HCT116 (cell line): Measurements from ENCODE around the gene MPZL2. TPM values are rescaled to one million over a fixed set of nuclear protein-coding genes. Genes with fewer than 3 reads are reported as not detected.
A peak's percentile ranks its signal among the peaks of the same experiment; 100 is the strongest.

Experiments used
- ATAC-seq: fragments of 200-7000 bp; cut with Tn5 transposase; 2 replicates; pipeline ENCODE4 v1.9.1; 2020; ENCODE audit warnings: mild to moderate bottlenecking, moderate library complexity
- BruUV-seq: library from RNA; stranded (reverse); fragments of 400-500 nt; replicated peaks from 2 replicates; lab custom pipeline; 2021; lab: Mats Ljungman, UMichigan
- CTCF ChIA-PET: fragments of 300-600 bp; sonication (Branson Sonifier 250); formaldehyde crosslinking; loops from one replicate; lab custom pipeline; 2021; ENCODE audit warnings: antibody characterized with exemption; lab: Charles Lee
- POLR2A ChIA-PET: fragments of 300-600, 350-600 bp; sonication (Branson Sonifier 250); formaldehyde crosslinking; loops from one replicate; lab custom pipeline; 2021; ENCODE audit warnings: antibody characterized with exemption; lab: Charles Lee
- RAD21 ChIA-PET, 2 experiments: fragments of 300-600 bp; sonication (Branson Sonifier 250); formaldehyde crosslinking; loops; one replicate each; lab custom pipeline; 2023; ENCODE audit warnings: low total read pairs in 2 of 2; ENCODE audit not compliant: uncharacterized antibody in 2 of 2, unreplicated experiment in 2 of 2, low non-redundant PET in 1 of 2; lab: Charles Lee
- DNase-seq: peaks from one replicate; pipeline ENCODE4 v3.0.0-alpha.2; 2010; ENCODE audit warnings: low read depth, low spot score
- H2AFZ ChIP-seq: fragments of 200-600 bp; shearing (Covaris generic), sonication (generic); 2 replicates; pipeline ENCODE4 v1.6.1; 2017; ENCODE audit warnings: low read depth, mixed run types, mixed read lengths, antibody characterized with exemption, low read length; ENCODE audit not compliant: poor library complexity, severe bottlenecking
- H3K27ac ChIP-seq: 2 replicates; pipeline ENCODE4 v1.5.1; 2012; ENCODE audit warnings: low read depth, low read length
- H3K27me3 ChIP-seq: fragments of 200-600 bp; sonication (generic); 2 replicates; pipeline ENCODE4 v1.6.1; 2016; ENCODE audit warnings: mixed run types, low read length, mixed read lengths; ENCODE audit not compliant: insufficient read depth
- H3K36me3 ChIP-seq, 2 experiments: fragments of 200-500 bp in 1 of 2; fragments of 200-600 bp in 1 of 2; sonication (Bioruptor generic) in 1 of 2; sonication (generic) in 1 of 2; 2 replicates each; pipeline versions ENCODE4 v1.5.1 to v1.6.1; 2014 to 2016; ENCODE audit warnings: low read length in 2 of 2, inconsistent platforms in 1 of 2, mixed read lengths in 1 of 2, mixed run types in 1 of 2; ENCODE audit not compliant: insufficient read depth in 2 of 2, control insufficient read depth in 1 of 2
- H3K4me1 ChIP-seq, 2 experiments: fragments of 200-600 bp in 1 of 2; sonication (generic) in 1 of 2; 2 replicates each; pipeline versions ENCODE4 v1.5.1 to v1.6.1; 2012 to 2017; ENCODE audit warnings: low read length in 2 of 2, inconsistent platforms in 1 of 2, mild to moderate bottlenecking in 1 of 2, mixed read lengths in 1 of 2, mixed run types in 1 of 2, moderate library complexity in 1 of 2; ENCODE audit not compliant: insufficient read depth in 2 of 2, control insufficient read depth in 1 of 2
- H3K4me2 ChIP-seq: fragments of 200-600 bp; sonication (generic); 2 replicates; pipeline ENCODE4 v1.6.1; 2017; ENCODE audit warnings: mixed run types, low read length, mixed read lengths
- H3K4me3 ChIP-seq, 2 experiments: fragments of 200-600 bp in 1 of 2; sonication (generic) in 1 of 2; replicated peaks in 1 of 2; 2 replicates each; pipeline ENCODE4 v1.5.1; 2011 to 2016; ENCODE audit warnings: low read length in 2 of 2, control low read depth in 1 of 2, low read depth in 1 of 2, mild to moderate bottlenecking in 1 of 2, mixed read lengths in 1 of 2, mixed run types in 1 of 2
- H3K79me2 ChIP-seq: fragments of 200-600 bp; sonication (generic); 2 replicates; pipeline ENCODE4 v1.6.1; 2017; ENCODE audit warnings: mild to moderate bottlenecking, mixed run types, low read length, moderate library complexity, mixed read lengths; ENCODE audit not compliant: insufficient read depth
- H3K9ac ChIP-seq: fragments of 200-600 bp; sonication (generic); 2 replicates; pipeline ENCODE4 v1.6.1; 2016; ENCODE audit warnings: low read length, mixed read lengths
- H3K9me2 ChIP-seq: fragments of 200-600 bp; sonication (generic), shearing (Covaris generic); 2 replicates; pipeline ENCODE4 v1.6.1; 2017; ENCODE audit warnings: mixed run types, mild to moderate bottlenecking, moderate library complexity; ENCODE audit not compliant: insufficient read depth
- H3K9me3 ChIP-seq, 2 experiments: fragments of 200-500 bp in 1 of 2; fragments of 200-600 bp in 1 of 2; sonication (Bioruptor generic) in 1 of 2; sonication (generic) in 1 of 2; 2 replicates each; pipeline ENCODE4 v1.6.1; 2014 to 2017; ENCODE audit warnings: low read length in 2 of 2, mixed read lengths in 2 of 2, inconsistent platforms in 1 of 2, low read depth in 1 of 2, mild to moderate bottlenecking in 1 of 2, mixed run types in 1 of 2, moderate library complexity in 1 of 2; ENCODE audit not compliant: control insufficient read depth in 1 of 2, insufficient read depth in 1 of 2
- H4K20me1 ChIP-seq: fragments of 200-600 bp; sonication (generic), shearing (Covaris generic); 2 replicates; pipeline ENCODE4 v1.6.1; 2017; ENCODE audit warnings: mixed run types, mild to moderate bottlenecking, moderate library complexity; ENCODE audit not compliant: insufficient read depth
- CEBPB ChIP-seq: IDR thresholded peaks from 2 replicates; pipeline ENCODE4 v1.6.1; 2012; ENCODE audit warnings: low read depth
- CTCF ChIP-seq, 3 experiments: fragments of 200-600 bp in 1 of 3; sonication (generic) in 1 of 3; IDR thresholded peaks in 2 of 3; conservative IDR thresholded peaks in 1 of 3; 2 replicates each; pipeline ENCODE4 v1.5.1; 2012 to 2017; ENCODE audit warnings: low read depth in 2 of 3, low read length in 2 of 3, antibody characterized with exemption in 1 of 3, borderline replicate concordance in 1 of 3, control low read depth in 1 of 3, mild to moderate bottlenecking in 1 of 3, mixed read lengths in 1 of 3, mixed run types in 1 of 3, moderate library complexity in 1 of 3; ENCODE audit not compliant: insufficient read depth in 1 of 3
- EGR1 ChIP-seq: IDR thresholded peaks from 2 replicates; pipeline ENCODE4 v1.6.1; 2012; ENCODE audit warnings: low read depth
- ELF1 ChIP-seq: IDR thresholded peaks from 2 replicates; pipeline ENCODE4 v1.6.1; 2012; ENCODE audit warnings: low read depth, borderline replicate concordance
- EZH2 ChIP-seq: fragments of 200-600 bp; sonication (generic); IDR thresholded peaks from 2 replicates; pipeline ENCODE4 v1.6.1; 2017; ENCODE audit warnings: antibody characterized with exemption, mixed run types
- EZH2phosphoT487 ChIP-seq: fragments of 200-600 bp; IDR thresholded peaks from 2 replicates; pipeline ENCODE4 v1.6.1; 2018; ENCODE audit warnings: antibody characterized with exemption, borderline replicate concordance
- FOSL1 ChIP-seq: IDR thresholded peaks from 2 replicates; pipeline ENCODE4 v1.6.1; 2012; ENCODE audit warnings: low read depth
- MAX ChIP-seq: IDR thresholded peaks from 2 replicates; pipeline ENCODE4 v1.6.1; 2012
- POLR2A ChIP-seq: IDR thresholded peaks from 2 replicates; pipeline ENCODE4 v1.7.0; 2011; ENCODE audit warnings: borderline replicate concordance; ENCODE audit not compliant: insufficient read depth, insufficient read length; ENCODE audit errors: extremely low read depth
- POLR2AphosphoS5 ChIP-seq: IDR thresholded peaks from 2 replicates; pipeline ENCODE4 v1.6.1; 2011; ENCODE audit warnings: mild to moderate bottlenecking, low read depth, low read length, moderate library complexity
- RAD21 ChIP-seq: IDR thresholded peaks from 2 replicates; pipeline ENCODE4 v1.6.1; 2012; ENCODE audit warnings: low read depth, mild to moderate bottlenecking
- SIN3A ChIP-seq: IDR thresholded peaks from 2 replicates; pipeline ENCODE4 v1.6.1; 2012; ENCODE audit warnings: low read depth
- SRF ChIP-seq: IDR thresholded peaks from 2 replicates; pipeline ENCODE4 v1.6.1; 2012; ENCODE audit warnings: low read depth
- TCF7L2 ChIP-seq: IDR thresholded peaks from 2 replicates; pipeline ENCODE4 v1.7.0; 2011; ENCODE audit warnings: borderline replicate concordance, inconsistent platforms; ENCODE audit not compliant: insufficient read depth, insufficient read length; ENCODE audit errors: extremely low read depth
- YY1 ChIP-seq: IDR thresholded peaks from 2 replicates; pipeline ENCODE4 v1.6.1; 2011; ENCODE audit warnings: low read length, low read depth, moderate library complexity, mild to moderate bottlenecking; ENCODE audit not compliant: insufficient replicate concordance; ENCODE audit errors: extremely low read depth
- ZBTB33 ChIP-seq: IDR thresholded peaks from 2 replicates; pipeline ENCODE4 v1.6.1; 2011; ENCODE audit warnings: mild to moderate bottlenecking, low read length, moderate library complexity; ENCODE audit not compliant: insufficient replicate concordance; ENCODE audit errors: extremely low read depth
- ZFX ChIP-seq: fragments of 450-650 bp; IDR thresholded peaks from 2 replicates; pipeline ENCODE4 v1.6.1; 2017
- intact Hi-C: fragments of 100-400 bp; cut with micrococcal nuclease; formaldehyde crosslinking; loops from 2 replicates; pipeline ENCODE4 v1.10.0; 2022
- total RNA-seq: library from RNA; stranded (reverse); gene quantifications from one replicate; pipeline ENCODE4 v1.2.1, GENCODE V29; 2021; ENCODE audit not compliant: unreplicated experiment

MPZL2 gene
- total RNA-seq, 1 experiment from 2014 or later: 16.8 TPM

GRCh38 chr11:118263695-118264568 is at the start of gene MPZL2 (continued):
- TF ChIP-seq ZFX (no peak), EGR1 (no peak), CEBPB (no peak), POLR2A (no peak), FOSL1 (no peak; the same call in none of the 2 replicates), POLR2AphosphoS5 (peak; percentile 91), EZH2phosphoT487 (no peak), YY1 (no peak), ELF1 (no peak)

- POLR2A ChIA-PET: no interaction called here
- H3K79me2 ChIP-seq: no peaks in the 10 kb centered on the region
- CTCF ChIA-PET: no interaction called here
- H3K9me2 ChIP-seq: no peaks in the 10 kb centered on the region
- H3K9ac ChIP-seq: no peak overlapping the region
- no peak for ATAC-seq
- no peak for DNase-seq
- TF ChIP-seq ELF1 (no peak), EZH2phosphoT487 (no peak), SRF (no peak), POLR2AphosphoS5 (no peak), YY1 (no peak), ZBTB33 (no peak), TCF7L2 (no peak), RAD21 (no peak), CEBPB (no peak), CTCF (IDR thresholded peaks at IDR 0.05 in 2 of 3, conservative IDR thresholded peaks at IDR 0.05 in 1 of 3; ENCODE audit: borderline replicate concordance in 1 of 3, insufficient read depth in 1 of 3, low read depth in 2 of 3, low read length in 2 of 3) (no peak), POLR2A (no peak), EZH2 (no peak), SIN3A (no peak), MAX (no peak)
- H3K4me2 ChIP-seq: no peak overlapping the region
- no peak overlapping the region for H3K27ac ChIP-seq
- no peaks in the 10 kb centered on the region for H3K27me3 ChIP-seq
- intact Hi-C loops: no loop called here
- RAD21 ChIA-PET: no interaction called here
- H2AFZ ChIP-seq: no peak overlapping the region
- H3K36me3 ChIP-seq: no peaks in the 10 kb centered on the region
- H3K9me3 ChIP-seq: no peaks in the 10 kb centered on the region
- BruUV-seq: no TSS peak
- no peaks in the 10 kb centered on the region for H3K4me1 ChIP-seq
- no peaks in the 10 kb centered on the region for H4K20me1 ChIP-seq
- H3K4me3 ChIP-seq: no peak overlapping the region
These were observed 49.1 kb upstream of the MPZL2 start for GRCh38 chr11:118313242-118313641.
